T-helper 2 cell (primary cell): Measurements from ENCODE around the gene HDAC4.

ENCODE experiments used
- DNase-seq, 5 experiments: peaks; one replicate each; pipeline versions ENCODE4 v3.0.0 to v3.0.0-alpha.2; 2012 to 2022

HDAC4 gene

GRCh38 chr2:239137898-239138283 is 262.9 kb downstream of the HDAC4 start:
- peak in 1 of 5 experiments; percentile 30 for DNase-seq

DNA sequence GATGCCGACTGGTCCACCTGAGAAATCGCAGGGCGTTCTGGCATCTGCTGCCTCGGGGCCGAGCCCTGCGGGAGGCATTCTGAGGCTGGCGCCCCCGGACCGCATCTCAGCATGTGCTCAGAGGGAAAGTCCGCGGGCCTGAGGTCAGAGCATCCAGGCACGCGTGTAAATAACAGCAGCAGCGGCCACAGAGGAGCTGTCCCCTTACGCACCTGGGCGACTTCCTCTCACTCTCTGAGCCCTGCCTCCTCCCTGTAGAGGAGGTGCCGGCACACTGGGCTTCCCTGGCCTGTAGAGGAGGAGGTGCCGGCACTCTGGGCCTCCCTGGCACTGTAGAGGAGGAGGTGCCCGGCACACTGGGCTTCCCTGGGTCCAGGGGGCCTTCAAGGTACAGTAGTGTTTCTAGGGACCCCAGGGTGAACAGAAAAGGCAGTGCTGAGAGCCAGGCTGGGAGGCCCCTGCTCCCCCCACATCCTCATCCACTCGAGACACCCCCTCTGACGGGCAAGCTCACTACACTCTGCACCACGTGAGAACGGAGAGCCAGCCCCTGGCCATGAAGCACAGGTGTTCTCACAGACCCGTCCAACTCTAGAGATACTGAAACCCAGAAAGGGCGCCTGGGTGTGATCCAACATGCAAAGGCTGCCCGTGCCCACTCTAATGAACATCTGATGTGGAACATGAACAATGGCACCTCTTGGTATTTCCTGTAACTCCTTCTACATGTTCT is 263.5 kb downstream of the HDAC4 start:
- no peak for DNase-seq

DNA sequence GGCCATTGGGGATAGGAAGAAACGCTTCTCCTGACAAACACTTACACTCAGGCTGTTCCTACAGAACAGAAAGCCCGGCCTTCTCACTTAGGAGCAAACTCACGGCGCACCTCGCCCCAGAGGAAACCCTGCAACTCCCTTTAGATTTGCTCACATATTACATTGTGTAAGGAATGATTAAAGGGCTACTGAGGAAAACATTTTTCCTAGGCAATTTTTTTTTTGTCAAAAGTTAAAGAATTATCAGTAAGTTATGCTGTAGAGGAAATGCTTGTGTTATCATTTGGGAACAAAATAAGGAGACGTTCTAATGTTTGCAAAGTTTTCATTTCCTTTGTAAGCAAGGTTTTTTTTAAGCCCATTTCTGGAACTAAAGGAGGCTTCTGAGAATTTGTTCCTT is 264.1 kb downstream of the HDAC4 start:
- DNase-seq, result no peak

- DNase-seq, result no peak
Measured at GRCh38 chr2:239136203-239136602, 264.6 kb downstream of the HDAC4 start.

GRCh38 chr2:239135531-239135930 is 265.3 kb downstream of the HDAC4 start:
- DNase-seq, result no peak

GRCh38 chr2:239133945-239134570 is 266.8 kb downstream of the HDAC4 start:
- DNase-seq, result no peak

GRCh38 chr2:239132786-239133185 is 268.0 kb downstream of the HDAC4 start:
- no peak for DNase-seq

- no peak for DNase-seq
Measured at GRCh38 chr2:239132156-239132709, 268.6 kb downstream of the HDAC4 start.

- DNase-seq, result no peak
Measured at GRCh38 chr2:239131521-239131920, 269.3 kb downstream of the HDAC4 start.

- DNase-seq, result no peak
Measured at GRCh38 chr2:239130786-239131325, 270.0 kb downstream of the HDAC4 start.

- DNase-seq, result no peak
Measured at GRCh38 chr2:239130041-239130440, 270.8 kb downstream of the HDAC4 start.

DNA sequence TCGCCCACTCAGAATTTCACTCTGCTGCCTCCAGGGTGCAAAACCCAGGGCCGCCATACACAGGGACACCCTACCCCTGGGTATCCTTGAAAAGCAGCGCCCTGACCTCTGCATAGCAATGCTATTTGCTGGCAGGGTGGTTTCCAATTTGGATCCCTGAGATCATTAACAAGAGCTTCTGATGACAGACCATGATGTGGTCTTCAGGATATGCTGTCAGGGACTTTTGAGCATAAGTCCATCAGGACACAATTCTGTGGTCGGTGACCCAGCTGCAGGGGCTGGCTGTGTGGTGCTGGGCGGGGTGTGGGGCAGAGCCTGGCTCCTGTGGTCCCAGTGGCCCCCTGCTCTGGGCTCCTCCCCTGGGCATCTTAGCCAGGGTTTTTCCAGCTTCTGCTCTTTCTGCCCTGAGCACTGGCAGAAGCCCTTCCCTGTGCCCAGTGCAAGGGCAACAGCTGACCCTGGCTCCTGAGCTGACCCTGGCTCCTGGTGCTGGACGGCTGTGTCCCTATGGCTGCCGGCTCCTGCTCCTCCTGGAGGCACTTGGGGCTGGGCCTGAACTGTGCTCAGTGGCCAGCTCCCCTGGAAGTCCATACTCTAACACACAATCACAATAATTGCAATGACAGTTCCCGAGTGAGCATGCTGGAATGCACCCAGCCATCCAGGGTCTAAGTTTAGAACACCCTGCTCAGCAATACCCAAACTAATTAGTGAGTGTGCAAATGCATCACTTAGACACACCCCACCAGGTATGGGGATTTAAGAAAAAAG is 271.5 kb downstream of the HDAC4 start:
- DNase-seq, result no peak

DNA sequence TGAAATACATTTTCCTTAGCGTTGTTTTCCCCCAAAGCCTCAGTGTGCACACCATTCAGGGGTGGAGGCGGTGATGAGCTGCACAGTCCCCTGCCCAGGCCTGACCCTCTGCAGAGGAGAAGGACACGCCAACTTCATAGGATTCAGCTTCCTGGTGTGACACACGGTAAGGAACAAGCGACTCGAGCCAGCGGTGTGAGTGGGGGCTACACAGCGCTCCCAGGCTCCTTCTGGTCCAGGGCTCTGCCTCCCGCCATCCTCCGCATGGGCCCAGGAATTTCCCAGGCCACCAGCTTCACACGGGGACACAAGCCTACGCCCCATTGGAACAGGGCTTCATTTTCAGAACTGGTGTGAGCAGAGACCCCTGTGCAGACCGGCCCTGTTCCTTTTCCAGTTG is 272.1 kb downstream of the HDAC4 start:
- DNase-seq, result no peak

- no peak for DNase-seq
Measured at GRCh38 chr2:239127513-239127912, 273.3 kb downstream of the HDAC4 start.

GRCh38 chr2:239125726-239126675 is 274.8 kb downstream of the HDAC4 start:
- no peak for DNase-seq

- no peak for DNase-seq
Measured at GRCh38 chr2:239124152-239124899, 276.5 kb downstream of the HDAC4 start.

DNA sequence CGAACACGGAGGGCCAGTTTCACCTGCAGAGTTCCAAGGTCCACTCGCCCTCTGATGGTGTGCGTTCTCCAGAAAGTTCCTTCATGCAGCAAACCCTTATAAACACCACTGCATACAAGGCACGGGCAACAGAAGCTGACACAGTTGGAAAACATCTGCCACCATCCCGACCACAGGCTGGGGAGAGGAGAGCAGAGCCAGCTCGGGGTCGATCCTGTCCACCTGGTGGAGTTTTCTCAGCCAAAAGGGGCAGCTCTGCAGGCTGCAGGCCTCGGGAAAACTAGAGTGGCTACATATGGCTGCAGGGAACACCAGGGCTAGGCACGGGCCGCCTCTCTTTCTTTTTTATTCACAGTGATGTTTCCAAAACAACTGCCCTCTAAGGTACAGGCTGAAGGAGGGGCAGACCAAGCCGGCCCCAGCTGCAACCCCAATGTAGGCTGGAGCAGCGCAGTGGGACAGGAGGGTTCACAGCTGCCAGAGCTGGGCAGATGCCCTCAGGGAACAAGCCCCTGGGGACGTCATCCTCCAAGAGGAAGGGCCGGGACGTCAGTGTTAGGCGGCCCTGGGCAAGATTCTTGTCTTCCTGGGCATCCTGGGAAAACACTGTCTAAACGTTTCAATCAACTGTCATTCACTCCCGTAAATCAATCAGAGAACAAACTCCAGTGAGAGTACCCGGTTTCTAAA is 278.3 kb downstream of the HDAC4 start:
- no peak for DNase-seq

GRCh38 chr2:239121600-239122012 is 279.2 kb downstream of the HDAC4 start:
- DNase-seq, result no peak

GRCh38 chr2:239120664-239121063 is 280.2 kb downstream of the HDAC4 start:
- peak in 1 of 5 experiments; percentile 19 for DNase-seq

- DNase-seq, result peak in 1 of 5 experiments; percentile 16
Measured at GRCh38 chr2:239119346-239120126, 281.3 kb downstream of the HDAC4 start.
